Astrocyte (in vitro differentiated cells and primary cell): Measurements from ENCODE around the gene MARCHF6. TPM values are rescaled to one million over a fixed set of nuclear protein-coding genes. Genes with fewer than 3 reads are reported as not detected.

Experiments
- DNase-seq: peaks from one replicate; pipeline ENCODE4 v3.0.0-alpha.2; 2010; ENCODE audit warnings: low read depth
- FAIRE-seq: peaks from 2 replicates; lab custom pipeline; 2011; peaks lifted over from hg19 to GRCh38; lab: Jason Lieb, UNC
- H2AFZ ChIP-seq: 2 replicates; pipeline ENCODE4 v1.6.0; 2012; ENCODE audit warnings: low read depth, low read length, inconsistent platforms
- H3K27ac ChIP-seq: 2 replicates; pipeline ENCODE4 v1.5.1; 2011; ENCODE audit warnings: low read depth, low read length, inconsistent platforms
- H3K27me3 ChIP-seq: 2 replicates; pipeline ENCODE4 v1.6.0; 2011; ENCODE audit warnings: low read length, inconsistent platforms; ENCODE audit not compliant: insufficient read depth
- H3K36me3 ChIP-seq: 2 replicates; pipeline ENCODE4 v1.5.1; 2011; ENCODE audit warnings: low read length, inconsistent platforms; ENCODE audit not compliant: insufficient read depth
- H3K4me1 ChIP-seq: 2 replicates; pipeline ENCODE4 v1.5.1; 2011; ENCODE audit warnings: low read length, inconsistent platforms; ENCODE audit not compliant: insufficient read depth
- H3K4me2 ChIP-seq: 2 replicates; pipeline ENCODE4 v1.6.0; 2012; ENCODE audit warnings: low read length, inconsistent platforms
- H3K4me3 ChIP-seq: 2 replicates; pipeline ENCODE4 v1.5.1; 2011; ENCODE audit warnings: low read depth, mild to moderate bottlenecking, low read length, inconsistent platforms; ENCODE audit not compliant: insufficient read depth
- H3K79me2 ChIP-seq: 2 replicates; pipeline ENCODE4 v1.6.0; 2012; ENCODE audit warnings: mild to moderate bottlenecking, low read length, inconsistent platforms; ENCODE audit not compliant: insufficient read depth
- H3K9ac ChIP-seq: 2 replicates; pipeline ENCODE4 v1.6.0; 2012; ENCODE audit warnings: mild to moderate bottlenecking, low read length, inconsistent platforms
- H3K9me3 ChIP-seq: 2 replicates; pipeline ENCODE4 v1.5.1; 2012; ENCODE audit warnings: low read depth, mild to moderate bottlenecking, low read length, inconsistent platforms; ENCODE audit not compliant: insufficient read depth
- H4K20me1 ChIP-seq: 2 replicates; pipeline ENCODE4 v1.6.0; 2012; ENCODE audit warnings: low read length, inconsistent platforms; ENCODE audit not compliant: insufficient read depth
- H3K27ac Mint-ChIP-seq: one replicate; pipeline ENCODE4 v1.8.0; 2021; ENCODE audit warnings: mild to moderate bottlenecking, mixed read lengths; ENCODE audit not compliant: unreplicated experiment
- H3K27me3 Mint-ChIP-seq: one replicate; pipeline ENCODE4 v1.8.0; 2021; ENCODE audit warnings: low read depth, mixed read lengths; ENCODE audit not compliant: unreplicated experiment
- H3K36me3 Mint-ChIP-seq: one replicate; pipeline ENCODE4 v1.8.0; 2021; ENCODE audit warnings: low read depth, mixed read lengths; ENCODE audit not compliant: unreplicated experiment
- H3K4me1 Mint-ChIP-seq: one replicate; pipeline ENCODE4 v1.8.0; 2021; ENCODE audit warnings: low read depth, mixed read lengths; ENCODE audit not compliant: unreplicated experiment
- H3K4me3 Mint-ChIP-seq: one replicate; pipeline ENCODE4 v1.8.0; 2021; ENCODE audit warnings: mild to moderate bottlenecking, moderate library complexity, mixed read lengths; ENCODE audit not compliant: unreplicated experiment
- H3K9me3 Mint-ChIP-seq: one replicate; pipeline ENCODE4 v1.8.0; 2021; ENCODE audit warnings: mild to moderate bottlenecking, mixed read lengths; ENCODE audit not compliant: unreplicated experiment
- CTCF ChIP-seq: IDR thresholded peaks from 2 replicates; pipeline ENCODE4 v1.5.1; 2011; ENCODE audit warnings: low read depth, mild to moderate bottlenecking, inconsistent platforms, low read length, moderate library complexity; ENCODE audit not compliant: insufficient read depth
- EZH2 ChIP-seq: IDR thresholded peaks from 2 replicates; pipeline ENCODE4 v1.6.1; 2012; ENCODE audit warnings: mild to moderate bottlenecking, low read length, inconsistent platforms; ENCODE audit not compliant: insufficient read depth
- total RNA-seq: library from RNA; stranded (reverse); gene quantifications from 2 replicates; pipeline ENCODE4 v1.2.1, GENCODE V29; 2021

MARCHF6 gene
- total RNA-seq, 1 donor from 2014 or later, result 139 TPM

DNA sequence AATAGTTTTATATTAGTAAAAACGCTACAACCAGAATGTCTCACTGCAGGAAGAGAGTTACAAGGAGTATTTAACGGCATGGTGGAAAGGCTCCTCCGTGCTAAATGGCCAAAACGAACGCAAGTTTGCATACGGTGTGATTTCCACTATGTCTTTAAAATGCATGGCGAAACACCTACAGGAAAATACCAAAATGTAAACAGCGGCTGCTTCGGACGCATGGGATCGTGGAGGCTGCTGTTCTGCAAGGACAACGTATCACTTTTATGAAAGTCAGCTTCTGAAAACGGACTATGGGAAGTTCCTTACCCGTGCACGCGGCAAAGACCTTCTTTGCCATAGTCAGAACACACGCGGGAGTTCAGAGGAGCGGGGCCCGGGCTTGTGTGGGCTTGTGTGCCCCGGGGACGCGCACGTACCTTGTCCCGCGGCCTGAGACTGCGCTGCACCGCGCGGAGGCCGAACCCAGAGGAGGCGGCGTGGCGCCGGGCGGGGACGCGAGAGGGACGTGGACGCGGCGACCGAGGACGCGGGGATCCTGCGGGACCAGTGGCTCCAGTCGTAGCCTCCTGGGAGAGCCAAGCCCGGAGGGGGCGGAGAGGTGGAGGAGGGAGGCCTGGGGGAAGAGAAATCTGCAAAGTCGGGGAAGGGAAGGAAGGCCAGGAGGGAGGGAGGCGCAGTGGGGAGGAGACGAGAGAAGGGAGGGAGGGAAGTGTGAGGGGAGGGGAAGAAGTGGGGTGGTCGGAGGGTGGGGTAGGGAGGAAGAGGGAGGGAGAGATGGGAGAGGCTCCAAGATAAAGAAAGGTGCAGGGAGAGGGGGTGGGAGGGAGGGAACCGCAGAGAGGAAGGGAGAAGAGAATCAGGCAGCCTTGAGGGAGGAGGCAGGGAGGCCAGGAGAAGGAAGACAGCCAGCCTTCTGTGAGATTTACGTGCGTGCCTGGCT, 46.0 kb upstream of the MARCHF6 start, which contains the start of gene CMBL:
Gene CMBL (minus strand): TSS at position 697 of the 943 bp plus-strand sequence. CDS start 17,140 bp downstream, outside the sequence.
- Mint-ChIP-seq H3K4me1 (peaks cover 26% of the 10 kb centered on the region), H3K36me3 (peaks cover 2% of the 10 kb centered on the region), H3K27ac (no peak within 1 kb of the TSS), H3K27me3 (no peaks in the 10 kb centered on the region), H3K4me3 (peak within 1 kb of the TSS; percentile 88), H3K9me3 (peaks cover 7% of the 10 kb centered on the region)
- peak within 1 kb of the TSS; percentile 98 for H2AFZ ChIP-seq
- H3K79me2 ChIP-seq, result peaks cover 10% of the 10 kb centered on the region
- TF ChIP-seq EZH2, result no peak
- no peak for TF ChIP-seq CTCF
- H3K27me3 ChIP-seq, result no peaks in the 10 kb centered on the region
- no peaks in the 10 kb centered on the region for H3K9me3 ChIP-seq
- H4K20me1 ChIP-seq, result peaks cover 5% of the 10 kb centered on the region
- DNase-seq (peak; percentile 70), FAIRE-seq (no peak)
- H3K4me2 ChIP-seq, result peak within 1 kb of the TSS; percentile 90
- H3K4me3 ChIP-seq, result peak within 1 kb of the TSS; percentile 75
- peak within 1 kb of the TSS; percentile 87 for H3K9ac ChIP-seq
- peaks cover 11% of the 10 kb centered on the region for H3K4me1 ChIP-seq
- H3K27ac ChIP-seq, result peak within 1 kb of the TSS; percentile 26
- H3K36me3 ChIP-seq, result no peaks in the 10 kb centered on the region

- peaks cover 11% of the 10 kb centered on the region for H3K4me1 ChIP-seq
- no peaks in the 10 kb centered on the region for H3K36me3 ChIP-seq
- H3K4me1 Mint-ChIP-seq, result peaks cover 26% of the 10 kb centered on the region
- peaks cover 3% of the 10 kb centered on the region for H3K27me3 Mint-ChIP-seq
- no peak overlapping the region for H3K27ac ChIP-seq
- H3K79me2 ChIP-seq, result peaks cover 10% of the 10 kb centered on the region
- H3K9me3 ChIP-seq, result no peaks in the 10 kb centered on the region
- peak overlapping the region; percentile 9 for H3K4me3 Mint-ChIP-seq
- H3K27ac Mint-ChIP-seq, result no peak overlapping the region
- peaks cover 7% of the 10 kb centered on the region for H3K9me3 Mint-ChIP-seq
- DNase-seq (no peak), FAIRE-seq (no peak)
- peaks cover 5% of the 10 kb centered on the region for H4K20me1 ChIP-seq
- no peak overlapping the region for H2AFZ ChIP-seq
- no peaks in the 10 kb centered on the region for H3K27me3 ChIP-seq
- TF ChIP-seq CTCF, result no peak
- no peak for TF ChIP-seq EZH2
- H3K4me2 ChIP-seq, result no peak overlapping the region
- no peak overlapping the region for H3K9ac ChIP-seq
- no peak overlapping the region for H3K4me3 ChIP-seq
- peaks cover 2% of the 10 kb centered on the region for H3K36me3 Mint-ChIP-seq
Measured at GRCh38 chr5:10308844-10309243, 44.7 kb upstream of the MARCHF6 start.
